GM19467 (cell line): ENCODE data around the gene SEC14L6.
"Not testable (repeated sequence)": the region's sequence is repeated elsewhere in the genome, so short reads cannot be mapped to it uniquely, and the experiment has no call there.

Source experiments
- ATAC-seq: cut with Tn5 transposase; IDR thresholded peaks from one replicate; pipeline ENCODE4 v1.9.1; 2021; ENCODE audit warnings: mild to moderate bottlenecking, moderate library complexity; ENCODE audit not compliant: unreplicated experiment

SEC14L6 gene

DNA sequence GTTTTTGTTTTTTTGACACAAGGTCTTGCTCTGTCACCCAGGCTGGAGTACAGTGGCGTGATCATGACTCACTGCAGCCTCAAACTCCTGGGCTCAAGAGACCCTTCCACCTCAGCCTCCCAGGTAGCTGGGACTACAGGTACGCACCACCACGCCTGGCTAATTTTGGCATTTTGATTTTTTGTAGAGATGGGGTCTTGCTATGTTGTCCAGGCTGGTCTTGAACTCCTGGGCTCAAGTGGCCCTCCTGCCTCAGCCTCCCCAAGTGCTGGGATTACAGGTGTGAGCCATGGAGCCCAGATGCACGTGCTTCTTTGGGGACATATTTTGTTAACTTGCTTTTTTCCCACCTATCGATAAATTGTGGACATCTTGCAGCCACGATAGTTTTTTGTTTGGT, 20.7 kb upstream of the SEC14L6 start:
- ATAC-seq: not testable (repeated sequence)

GRCh38 chr22:30566125-30566524, 19.6 kb upstream of the SEC14L6 start:
- no peak for ATAC-seq

GRCh38 chr22:30565341-30565740, 18.8 kb upstream of the SEC14L6 start:
- ATAC-seq: no peak

GRCh38 chr22:30564761-30565119, 18.2 kb upstream of the SEC14L6 start:
- ATAC-seq: no peak

DNA sequence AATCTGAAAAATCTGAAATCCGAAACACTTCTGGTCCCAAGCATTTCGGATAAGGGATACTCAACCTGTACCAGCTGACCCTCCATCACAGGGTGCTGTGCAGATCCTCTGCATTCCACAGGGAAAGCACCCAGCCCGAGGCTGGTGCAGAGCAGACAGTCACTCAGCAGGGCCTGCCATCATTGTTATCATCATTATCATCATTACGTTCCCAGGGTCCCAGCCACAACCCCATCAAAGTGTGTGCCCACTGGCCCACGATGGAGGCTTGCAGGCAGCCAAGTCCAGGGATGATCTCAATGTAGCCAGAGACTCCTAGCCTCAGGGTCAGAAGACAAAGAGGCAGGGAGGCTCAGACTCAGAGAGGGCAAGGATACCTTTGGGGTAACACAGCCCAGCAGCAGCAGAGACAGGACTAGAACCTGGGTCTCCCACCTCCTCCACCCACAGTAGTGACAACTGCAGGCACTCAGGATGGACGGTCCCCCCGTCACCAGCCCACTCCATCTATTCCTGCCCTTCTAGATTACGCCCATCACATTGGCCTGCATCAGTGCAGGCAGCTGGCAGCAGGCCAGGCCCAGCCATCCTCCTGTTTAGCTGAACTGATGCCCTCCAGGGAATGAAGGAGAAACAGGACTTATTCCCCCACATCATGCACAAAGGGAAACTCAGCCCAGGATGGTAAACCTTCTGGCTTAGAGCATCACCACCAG, 17.7 kb upstream of the SEC14L6 start:
- ATAC-seq: no peak

- no peak for ATAC-seq
Observed at GRCh38 chr22:30562366-30562765, 15.8 kb upstream of the SEC14L6 start.

DNA sequence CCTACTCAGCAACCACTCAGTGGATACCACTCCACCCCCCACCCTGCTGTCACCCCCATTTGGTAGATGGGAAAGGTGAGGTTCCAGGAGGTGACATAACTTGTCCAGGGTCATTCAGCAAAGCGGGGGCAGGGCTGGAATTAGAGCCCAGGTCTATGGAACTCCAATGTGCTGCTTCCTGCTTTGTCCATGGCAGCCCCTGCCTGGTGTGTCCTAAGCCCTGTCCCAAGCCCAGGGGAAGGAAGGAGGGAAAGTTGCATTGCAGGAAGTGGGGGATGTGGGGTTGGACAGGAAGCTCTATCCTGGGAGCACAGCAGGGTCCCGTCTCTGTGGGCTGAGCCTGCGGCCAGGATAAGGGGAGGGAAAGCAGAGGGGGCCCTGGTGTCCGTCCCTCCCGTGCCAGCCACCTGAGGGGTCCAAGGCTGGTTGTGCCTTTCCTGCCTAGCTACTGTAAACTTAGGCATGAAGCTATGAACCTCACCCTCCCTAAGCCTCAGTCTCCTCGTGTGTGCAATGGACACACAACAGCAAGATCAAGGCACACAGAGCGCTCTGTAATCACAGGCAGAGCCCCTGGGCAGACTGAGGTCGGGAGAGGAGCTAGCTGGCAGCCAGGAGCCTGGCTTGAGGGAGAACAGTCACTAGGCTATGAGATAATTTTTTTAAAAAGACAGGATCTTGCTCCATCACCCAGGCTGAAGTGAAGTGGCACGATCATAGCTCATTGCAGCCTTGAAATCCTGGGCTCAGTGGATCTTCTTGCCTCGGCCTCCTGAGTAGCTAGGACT, 15.1 kb upstream of the SEC14L6 start:
- ATAC-seq: no peak

DNA sequence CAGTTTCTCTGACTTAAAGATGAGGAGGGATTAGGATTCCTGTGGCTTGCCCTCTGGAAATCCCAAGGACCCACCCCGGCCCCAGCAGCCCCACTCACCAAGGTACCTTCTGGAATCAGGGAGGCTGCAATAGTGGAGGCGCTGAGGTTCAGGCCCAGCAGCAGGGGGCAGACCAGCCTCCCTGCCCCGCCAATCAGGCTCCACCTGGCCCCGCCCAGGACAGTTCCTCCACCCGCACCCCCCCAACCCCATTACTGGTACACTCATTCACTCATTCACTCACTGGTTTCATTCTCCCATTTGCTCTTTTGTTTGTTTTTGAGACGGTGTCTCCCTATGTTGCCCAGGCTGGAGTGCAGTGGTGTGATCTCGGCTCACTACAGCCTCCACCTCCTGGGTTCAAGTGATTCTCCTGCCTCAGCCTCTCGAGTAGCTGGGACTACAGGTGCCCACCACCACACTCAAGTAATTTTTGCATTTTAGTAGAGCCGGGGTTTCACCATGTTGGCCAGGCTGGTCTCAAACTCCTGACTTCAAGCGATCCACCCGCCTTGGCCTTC, 14.2 kb upstream of the SEC14L6 start:
- not testable (repeated sequence) for ATAC-seq

DNA sequence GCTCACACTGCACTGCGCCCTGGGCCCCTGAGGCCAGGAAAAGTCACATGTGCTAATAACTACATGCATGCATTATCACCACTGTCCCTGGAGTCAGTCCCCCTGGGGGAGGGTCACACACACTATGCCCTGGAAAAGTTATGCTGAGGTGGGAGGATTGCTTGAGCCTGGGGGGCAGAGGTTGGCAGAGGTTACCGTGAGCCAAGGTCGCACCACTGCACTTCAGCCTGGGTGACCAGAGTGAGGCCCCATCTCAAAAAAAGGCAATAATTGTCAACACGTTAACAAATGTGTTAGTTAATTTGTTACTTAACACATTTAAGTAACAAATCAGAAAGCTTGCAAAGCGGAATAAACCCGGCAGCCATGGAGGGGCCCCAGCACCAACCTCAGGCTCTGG, 13.3 kb upstream of the SEC14L6 start:
- ATAC-seq: no peak

DNA sequence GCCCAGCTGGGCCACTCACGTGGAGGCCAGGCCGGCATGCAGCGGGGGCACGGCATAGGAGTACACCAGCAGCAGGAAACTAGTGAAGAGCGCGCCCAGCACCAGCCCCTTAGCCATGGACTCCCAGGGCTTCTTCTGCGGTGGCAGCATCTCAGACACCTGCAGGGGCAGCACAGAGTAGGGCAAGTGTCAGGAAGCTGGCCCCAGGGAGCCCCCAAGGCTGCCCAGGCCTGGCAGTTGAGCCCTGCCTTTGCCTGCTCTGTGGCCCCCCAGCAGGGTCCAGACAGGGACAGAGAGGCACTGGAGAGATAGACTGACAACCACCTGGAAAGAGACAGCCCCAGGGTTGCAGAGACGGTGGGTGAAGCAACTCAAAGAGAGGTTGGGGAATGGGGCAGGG, 10.7 kb upstream of the SEC14L6 start:
- no peak for ATAC-seq

DNA sequence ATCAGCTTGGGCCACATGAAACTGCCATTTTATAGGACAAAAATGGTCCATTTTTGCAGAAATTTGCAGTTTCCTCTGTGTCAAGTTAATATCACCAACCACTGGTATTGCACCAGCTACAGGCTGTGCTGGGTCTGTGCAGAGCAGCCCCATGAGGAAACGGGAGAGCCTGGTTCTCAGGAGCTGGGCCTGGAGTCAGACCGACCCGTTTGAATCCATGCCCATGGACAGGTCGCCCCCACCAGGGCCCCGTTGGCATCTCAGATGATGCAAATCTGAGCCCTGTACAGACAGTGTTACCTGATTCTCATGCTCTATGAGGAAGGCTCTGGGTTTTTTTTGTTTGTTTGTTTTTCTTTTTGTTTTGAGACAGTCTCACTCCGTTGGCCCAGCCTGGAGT, 9.8 kb upstream of the SEC14L6 start:
- no peak for ATAC-seq

DNA sequence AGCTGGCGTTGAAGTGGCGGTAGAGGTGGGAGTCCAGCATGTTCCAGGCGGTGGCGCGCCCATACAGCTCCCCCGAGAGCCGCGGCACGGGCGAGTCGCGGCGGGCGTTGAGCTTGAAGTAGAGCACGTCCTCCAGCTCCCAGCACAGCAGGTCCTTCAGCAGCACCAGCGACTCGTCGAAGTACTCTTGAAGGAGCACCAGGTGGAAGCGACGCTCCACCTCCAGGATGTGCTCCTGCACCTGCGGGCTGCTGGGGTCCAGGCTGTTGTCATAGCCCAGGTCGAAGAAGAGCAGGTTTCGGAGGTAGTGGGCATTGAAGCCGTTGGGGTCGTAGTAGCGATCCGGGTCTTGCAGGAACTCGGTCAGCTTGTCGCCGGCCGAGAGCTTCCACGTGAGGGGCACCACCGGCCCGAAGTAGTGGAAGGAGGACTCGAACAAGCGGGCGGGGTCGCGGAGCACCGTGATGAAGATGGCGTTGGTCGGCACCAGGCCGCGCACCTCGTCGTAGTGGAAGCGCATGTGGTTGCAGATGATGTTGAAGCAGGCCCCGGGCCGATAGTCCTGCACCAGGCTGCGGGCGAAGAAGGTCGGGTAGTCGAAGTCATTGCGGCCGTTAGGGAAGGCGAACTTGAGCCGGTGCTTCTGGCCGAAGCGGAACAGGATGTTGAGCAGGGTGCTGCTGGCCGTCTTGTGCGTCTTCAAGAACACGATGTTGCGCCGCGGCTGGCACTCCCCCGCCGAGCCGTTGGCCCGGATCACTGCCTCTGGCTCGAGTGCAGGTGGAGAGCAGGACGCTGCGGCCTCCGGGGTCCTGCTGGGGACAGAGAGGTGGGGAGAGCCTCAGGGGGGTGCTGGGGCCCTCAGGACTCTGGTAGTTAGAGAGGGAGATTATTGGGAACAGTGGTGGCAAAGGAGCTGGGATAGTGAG, 9.0 kb upstream of the SEC14L6 start:
- no peak for ATAC-seq

DNA sequence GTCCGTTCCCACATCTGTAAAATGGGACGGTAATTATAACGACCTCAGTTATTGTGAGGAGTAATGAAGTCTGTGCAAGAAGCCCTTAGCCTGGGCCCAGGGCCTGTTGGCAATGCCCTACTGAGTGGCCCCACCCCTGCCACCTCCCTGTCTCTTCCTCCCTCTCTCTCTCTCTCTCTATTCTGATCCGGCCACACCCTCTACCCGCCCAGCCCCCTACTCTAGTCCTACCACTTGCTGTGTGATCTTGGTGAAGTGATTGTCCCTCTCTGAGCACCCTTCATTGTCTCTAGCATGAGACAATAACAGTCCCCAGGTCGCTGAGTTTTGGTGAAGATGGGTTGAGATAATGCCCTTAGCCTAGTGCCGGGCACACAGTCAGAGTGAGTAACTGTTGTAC, 7.4 kb upstream of the SEC14L6 start:
- ATAC-seq: no peak

DNA sequence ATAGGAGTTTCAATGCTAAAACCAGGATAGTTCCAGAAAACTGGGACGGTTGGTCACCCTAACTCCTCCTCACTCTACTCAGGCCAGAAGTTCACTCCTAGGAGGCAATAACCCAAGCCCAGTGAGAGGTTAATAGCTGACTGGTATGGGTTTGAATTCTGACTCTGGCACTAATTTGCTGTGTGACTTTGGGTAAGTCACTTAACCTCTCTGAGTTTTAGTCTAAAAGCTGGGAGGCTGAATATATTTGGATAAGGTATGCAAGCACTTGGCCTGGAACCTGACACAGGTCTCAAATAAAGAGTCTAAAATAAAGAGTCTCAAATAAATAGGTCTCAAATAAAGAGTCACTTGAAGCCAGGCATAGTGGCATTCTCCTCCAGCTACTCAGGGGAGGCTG, 6.2 kb upstream of the SEC14L6 start:
- no peak for ATAC-seq

DNA sequence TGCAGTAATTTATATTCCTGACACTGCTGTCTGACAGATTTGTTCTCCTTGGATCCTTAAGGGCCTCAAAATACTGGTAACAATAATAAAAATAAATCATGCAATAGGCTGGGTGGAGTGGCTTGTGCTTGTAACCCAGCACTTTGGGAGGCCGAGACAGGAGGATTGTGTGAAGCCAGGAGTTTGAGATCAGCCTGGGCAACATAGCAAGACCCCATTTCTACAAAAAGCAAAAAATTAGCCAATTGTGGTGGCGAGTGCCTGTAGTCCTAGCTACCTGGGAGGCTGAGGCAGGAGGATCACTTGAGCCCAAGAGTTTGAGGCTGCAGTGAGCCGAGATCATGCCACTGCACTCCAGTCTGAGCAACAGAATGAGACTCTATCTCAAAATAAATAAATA, 5.3 kb upstream of the SEC14L6 start:
- not testable (repeated sequence) for ATAC-seq

DNA sequence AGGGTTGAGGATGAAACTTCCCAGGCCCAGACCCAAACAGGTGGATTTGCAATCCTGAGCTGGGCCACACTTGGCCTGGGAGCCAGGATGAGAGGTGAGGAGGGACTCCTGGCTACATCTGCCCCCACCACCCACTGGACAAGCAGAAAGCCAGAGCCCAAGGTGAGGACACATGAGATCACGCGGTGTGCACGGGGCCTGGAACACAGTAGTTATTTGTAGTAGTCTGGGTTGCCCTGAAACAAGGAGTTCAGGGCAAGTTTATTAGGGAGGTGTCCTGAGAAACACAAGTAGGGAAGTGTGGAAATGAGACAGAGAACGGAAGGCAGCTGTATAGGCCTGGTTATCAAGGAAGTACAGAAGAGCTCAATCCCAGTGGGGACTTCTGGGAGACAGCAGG, 647 bp upstream of the SEC14L6 start:
- ATAC-seq: no peak

DNA sequence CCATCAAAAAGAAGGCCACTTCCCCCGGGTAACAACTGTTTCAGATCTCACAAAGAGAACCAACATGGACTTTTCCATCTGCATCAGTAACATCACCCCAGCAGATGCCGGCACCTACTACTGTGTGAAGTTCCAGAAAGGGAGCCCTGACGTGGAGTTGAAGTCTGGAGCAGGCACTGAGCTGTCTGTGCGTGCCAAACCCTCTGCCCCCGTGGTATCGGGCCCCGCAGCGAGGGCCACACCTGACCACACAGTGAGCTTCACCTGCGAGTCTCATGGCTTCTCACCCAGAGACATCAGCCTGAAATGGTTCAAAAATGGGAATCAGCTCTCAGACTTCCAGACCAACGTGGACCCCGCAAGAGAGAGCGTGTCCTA, 3.7 kb downstream of the SEC14L6 start:
- ATAC-seq: no peak

DNA sequence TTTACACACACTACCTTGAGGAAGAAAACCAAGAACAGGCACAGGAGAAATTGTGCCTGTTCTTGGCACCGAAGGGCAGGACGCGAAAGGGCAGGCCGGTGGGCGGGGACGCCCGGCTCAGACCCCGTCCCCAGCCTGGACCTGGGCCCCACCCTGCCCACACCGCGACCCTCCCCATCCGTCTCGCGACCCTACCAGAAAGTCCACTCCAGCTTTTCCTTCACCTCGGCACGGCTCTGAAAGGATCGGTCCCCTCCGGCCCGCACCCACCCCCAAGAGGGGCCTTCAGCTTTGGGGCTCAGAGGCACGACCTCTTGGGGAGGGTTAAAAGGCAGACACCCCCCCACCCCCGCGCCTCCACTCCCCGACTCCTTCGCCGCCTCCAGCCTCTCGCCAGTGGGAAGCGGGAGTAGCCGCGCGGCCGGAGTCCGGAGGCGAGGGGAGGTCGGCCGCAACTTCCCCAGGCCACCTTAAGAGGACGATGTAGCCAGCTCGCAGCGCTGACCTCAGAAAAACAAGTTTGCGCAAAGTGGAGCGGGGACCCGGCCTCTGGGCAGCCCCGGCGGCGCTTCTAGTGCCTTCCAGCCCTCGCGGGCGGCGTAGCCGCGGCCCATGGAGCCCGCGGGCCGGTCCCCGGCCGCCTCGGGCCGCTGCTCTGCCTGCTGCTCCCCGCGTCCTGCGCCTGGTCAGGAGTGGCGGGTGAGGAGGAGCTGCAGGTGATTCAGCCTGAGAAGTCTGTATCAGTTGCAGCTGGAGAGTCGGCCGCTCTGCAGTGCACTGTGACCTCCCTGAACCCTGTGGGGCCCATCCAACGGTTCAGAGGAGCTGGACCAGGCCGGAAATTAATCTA, 4.4 kb downstream of the SEC14L6 start:
- ATAC-seq: no peak

DNA sequence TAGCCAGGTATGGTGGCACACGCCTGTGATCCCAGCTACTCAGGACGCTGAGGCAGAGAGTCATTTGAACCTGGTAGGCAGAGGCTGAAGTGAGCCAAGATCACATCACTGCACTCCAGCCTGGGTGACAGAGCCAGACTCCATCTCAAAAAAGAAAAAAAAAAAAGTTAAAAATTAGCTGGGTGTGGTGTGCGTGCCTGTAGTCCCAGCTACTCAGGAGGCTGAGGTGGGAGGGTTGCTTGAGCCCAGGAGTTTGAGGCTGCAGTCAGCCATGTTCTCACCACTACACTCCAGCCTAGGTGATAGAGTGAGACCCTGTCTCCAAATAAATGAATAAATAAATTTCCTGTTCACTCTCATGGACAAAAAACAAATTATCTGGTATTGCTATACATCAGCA, 5.0 kb downstream of the SEC14L6 start:
- ATAC-seq: not testable (repeated sequence)

DNA sequence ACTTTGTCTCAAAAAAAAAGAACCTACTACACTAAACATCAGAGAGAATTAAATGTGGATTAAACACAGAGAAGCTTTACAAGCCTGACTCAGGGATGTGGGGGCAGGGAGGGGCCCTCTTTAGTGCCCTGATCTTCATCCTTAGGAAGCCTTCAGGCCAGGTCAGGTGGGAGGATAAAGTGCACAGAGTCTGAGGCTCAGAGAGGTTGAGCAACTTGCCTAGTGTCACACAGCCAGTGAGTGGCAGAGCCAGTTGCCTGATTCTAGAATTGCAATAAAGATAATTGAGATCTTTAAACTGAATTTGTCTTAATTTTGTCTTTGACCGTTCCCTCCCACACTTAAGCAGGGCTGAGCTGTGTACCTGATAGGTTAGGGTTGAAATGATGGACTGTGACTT, 7.2 kb downstream of the SEC14L6 start:
- no peak for ATAC-seq
